Endothelial cell of umbilical vein (primary cell): ENCODE results near the gene SFMBT1. TPM values are rescaled to one million over a fixed set of nuclear protein-coding genes. Genes with fewer than 3 reads are reported as not detected.

ENCODE experiments used
- BruUV-seq: library from RNA; stranded (reverse); fragments of 400-500 nt; replicated peaks from 2 replicates; lab custom pipeline; 2021; lab: Mats Ljungman, UMichigan
- CTCF ChIA-PET: fragments of 300-600, 350-600 bp; sonication (Branson Sonifier 250); formaldehyde crosslinking; loops from one replicate; lab custom pipeline; 2021; ENCODE audit warnings: antibody characterized with exemption, inconsistent platforms; lab: Charles Lee
- POLR2A ChIA-PET: fragments of 300-600, 350-600 bp; sonication (Branson Sonifier 250); formaldehyde crosslinking; loops from one replicate; lab custom pipeline; 2021; ENCODE audit warnings: antibody characterized with exemption, inconsistent platforms; lab: Charles Lee
- DNase-seq: peaks from one replicate; pipeline ENCODE4 v3.0.0-alpha.2; 2011; ENCODE audit warnings: low read depth, low spot score
- FAIRE-seq: peaks from 2 replicates; lab custom pipeline; 2011; peaks lifted over from hg19 to GRCh38; lab: Jason Lieb, UNC
- H2AFZ ChIP-seq: 2 replicates; pipeline ENCODE4 v1.6.0; 2012; ENCODE audit warnings: low read depth, low read length, control low read depth, inconsistent platforms
- H3K27ac ChIP-seq: 2 replicates; pipeline ENCODE4 v1.5.1; 2011; ENCODE audit warnings: low read depth, mild to moderate bottlenecking, control low read depth, low read length, moderate library complexity; ENCODE audit not compliant: insufficient read depth
- H3K27me3 ChIP-seq, 2 experiments: 2 replicates each; pipeline versions ENCODE4 v1.6.0 to v1.6.1; 2011; ENCODE audit warnings: low read length in 2 of 2, mixed read lengths in 1 of 2; ENCODE audit not compliant: control insufficient read depth in 2 of 2, insufficient read depth in 2 of 2
- H3K36me3 ChIP-seq, 2 experiments: 2 replicates in 1 of 2; 3 replicates in 1 of 2; pipeline ENCODE4 v1.5.1; 2011; ENCODE audit warnings: low read length in 2 of 2, mild to moderate bottlenecking in 1 of 2, moderate library complexity in 1 of 2; ENCODE audit not compliant: control insufficient read depth in 2 of 2, insufficient read depth in 2 of 2; ENCODE audit errors: extremely low read depth in 1 of 2
- H3K4me1 ChIP-seq: 3 replicates; pipeline ENCODE4 v1.5.1; 2011; ENCODE audit warnings: mild to moderate bottlenecking, low read length; ENCODE audit not compliant: control insufficient read depth, insufficient read depth; ENCODE audit errors: extremely low read depth
- H3K4me2 ChIP-seq: 2 replicates; pipeline ENCODE4 v1.6.1; 2011; ENCODE audit warnings: low read length, control low read depth, mixed read lengths; ENCODE audit not compliant: insufficient read depth
- H3K4me3 ChIP-seq, 3 experiments: fragments of 200-600 bp in 1 of 3; sonication (generic), shearing (Covaris generic) in 1 of 3; replicated peaks in 1 of 3; 2 replicates each; pipeline ENCODE4 v1.5.1; 2011 to 2016; ENCODE audit warnings: control low read depth in 3 of 3, low read length in 3 of 3, mild to moderate bottlenecking in 2 of 3, inconsistent platforms in 1 of 3, low read depth in 1 of 3, moderate library complexity in 1 of 3; ENCODE audit not compliant: insufficient read depth in 1 of 3
- H3K79me2 ChIP-seq: 2 replicates; pipeline ENCODE4 v1.6.0; 2012; ENCODE audit warnings: low read length, inconsistent platforms; ENCODE audit not compliant: control insufficient read depth, insufficient read depth
- H3K9ac ChIP-seq: replicated peaks from 2 replicates; pipeline ENCODE3; 2011; ENCODE audit warnings: low read length, control low read depth; ENCODE audit not compliant: insufficient read depth; ENCODE audit errors: extremely low read depth
- H3K9me1 ChIP-seq: replicated peaks from 3 replicates; pipeline ENCODE4 v1.6.0; 2011; ENCODE audit warnings: mild to moderate bottlenecking, low read length; ENCODE audit not compliant: control insufficient read depth, insufficient read depth; ENCODE audit errors: extremely low read depth
- H3K9me3 ChIP-seq: replicated peaks from 2 replicates; pipeline ENCODE4 v1.5.1; 2012; ENCODE audit warnings: low read length, inconsistent platforms; ENCODE audit not compliant: control insufficient read depth, insufficient read depth
- H4K20me1 ChIP-seq: replicated peaks from 2 replicates; pipeline ENCODE3; 2011; ENCODE audit warnings: mild to moderate bottlenecking, low read length; ENCODE audit not compliant: control insufficient read depth, insufficient read depth; ENCODE audit errors: extremely low read depth
- CTCF ChIP-seq, 2 donors: IDR thresholded peaks; 1 replicate in 1 of 2; 2 replicates in 1 of 2; pipeline ENCODE4 v1.5.1; 2011; ENCODE audit warnings: low read length in 2 of 2, mild to moderate bottlenecking in 2 of 2, moderate library complexity in 2 of 2, control low read depth in 1 of 2, inconsistent platforms in 1 of 2, low read depth in 1 of 2; ENCODE audit not compliant: insufficient read depth in 1 of 2; ENCODE audit errors: extremely low read depth in 1 of 2
- EZH2 ChIP-seq: IDR thresholded peaks from 2 replicates; pipeline ENCODE4 v1.6.1; 2012; ENCODE audit warnings: borderline replicate concordance, low read depth, mild to moderate bottlenecking, moderate library complexity, low read length, inconsistent platforms; ENCODE audit not compliant: severe bottlenecking
- FOS ChIP-seq: IDR thresholded peaks from 2 replicates; pipeline ENCODE4 v1.6.1; 2011; ENCODE audit warnings: mild to moderate bottlenecking, low read length, moderate library complexity, borderline replicate concordance; ENCODE audit not compliant: insufficient read depth
- JUN ChIP-seq: IDR thresholded peaks from 2 replicates; pipeline ENCODE4 v1.6.1; 2011; ENCODE audit warnings: borderline replicate concordance, low read depth; ENCODE audit not compliant: insufficient read length, insufficient read depth
- MAX ChIP-seq: IDR thresholded peaks from 2 replicates; pipeline ENCODE4 v1.6.1; 2011; ENCODE audit not compliant: insufficient read depth, insufficient read length
- POLR2AphosphoS5 ChIP-seq: IDR thresholded peaks from 2 replicates; pipeline ENCODE4 v1.6.1; 2012; ENCODE audit warnings: low read depth, mild to moderate bottlenecking, control low read depth, low read length, moderate library complexity; ENCODE audit not compliant: insufficient read depth
- dilution Hi-C: fragments of 300-500 bp; cut with MboI; formaldehyde crosslinking; loops from one replicate; pipeline ENCODE4 v1.15.0; 2019; ENCODE audit warnings: low sequenced_read_pairs; ENCODE audit not compliant: extremely low pct_ligation_motif_present
- intact Hi-C: fragments of 100-400 bp; cut with micrococcal nuclease; formaldehyde crosslinking; loops from one replicate; pipeline ENCODE4 v1.10.0; 2022
- polyA plus RNA-seq, 4 experiments: library from polyadenylated mRNA; depleted of rRNA in 3 of 4; stranded (reverse) in 3 of 4; unstranded in 1 of 4; fragments of >200 nt; gene quantifications; 2 replicates each; pipeline versions ENCODE4 v1.2.1 to v1.2.3, GENCODE V29; 2011 to 2012; ENCODE audit warnings: missing spikeins in 1 of 4
- total RNA-seq: library from RNA; stranded (reverse); gene quantifications from 2 replicates; pipeline ENCODE4 v1.2.3, GENCODE V29; 2021

The SFMBT1 gene
- total and polyA plus RNA-seq, 2 donors (not counting 3 experiments of a cell fraction or from before 2014, with no cell fraction given) = 1.8 to 6.0 TPM

- H3K9ac ChIP-seq = no peak overlapping the region
- no peaks in the 10 kb centered on the region for H3K79me2 ChIP-seq
- no peaks in the 10 kb centered on the region for H3K27me3 ChIP-seq
- H3K27ac ChIP-seq = no peak overlapping the region
- intact Hi-C loops (no loop called here), dilution Hi-C loops (no loop called here)
- no peak for FAIRE-seq
- H3K4me2 ChIP-seq = no peak overlapping the region
- H3K9me3 ChIP-seq = no peaks in the 10 kb centered on the region
- no peak overlapping the region for H2AFZ ChIP-seq
- POLR2A ChIA-PET = no interaction called here
- TF ChIP-seq FOS (no peak), CTCF (IDR thresholded peaks at IDR 0.05; ENCODE audit: extremely low read depth in 1 of 2, insufficient read depth in 1 of 2, low read depth in 1 of 2, low read length in 2 of 2) (no peak), MAX (no peak), JUN (no peak), EZH2 (no peak), POLR2AphosphoS5 (no peak)
- H3K4me1 ChIP-seq = peaks cover 10% of the 10 kb centered on the region
- H4K20me1 ChIP-seq = no peaks in the 10 kb centered on the region
- no peaks in the 10 kb centered on the region for H3K36me3 ChIP-seq
- no peak for DNase-seq
- CTCF ChIA-PET = interaction anchor here (1.1 kb wide), 1 partner anchor 16 kb away, joined by 3 read pairs; no protein-coding TSS in a partner anchor
- no TSS peak for BruUV-seq
- no peak overlapping the region for H3K4me3 ChIP-seq
- no peaks in the 10 kb centered on the region for H3K9me1 ChIP-seq
Measured at GRCh38 chr3:53030619-53031449, 15.0 kb downstream of the SFMBT1 start.
